Fibroblast of skin of abdomen (primary cell): ENCODE measurements around the gene CAPN11.
"Not testable (repeated sequence)": the region's sequence is repeated elsewhere in the genome, so short reads cannot be mapped to it uniquely, and the experiment has no call there.

Experiments
- DNase-seq: peaks from one replicate; pipeline ENCODE4 v3.0.0-alpha.2; 2013

The CAPN11 gene

DNA sequence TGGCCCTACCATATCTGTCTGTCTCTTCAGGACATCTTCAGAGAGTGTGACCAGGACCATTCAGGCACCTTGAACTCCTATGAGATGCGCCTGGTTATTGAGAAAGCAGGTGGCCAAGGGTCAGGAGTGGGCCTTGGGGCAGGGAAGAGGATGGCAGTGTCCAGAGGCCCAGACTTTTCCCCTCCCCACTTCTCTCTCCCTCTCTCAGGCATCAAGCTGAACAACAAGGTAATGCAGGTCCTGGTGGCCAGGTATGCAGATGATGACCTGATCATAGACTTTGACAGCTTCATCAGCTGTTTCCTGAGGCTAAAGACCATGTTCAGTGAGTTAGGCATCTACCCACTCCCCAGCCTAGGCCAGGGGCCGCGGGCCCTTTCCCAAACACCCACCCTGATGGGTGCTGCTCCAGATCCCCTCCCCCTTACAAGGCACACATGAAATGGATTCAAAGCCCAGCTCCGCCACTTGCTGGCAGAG is 24.3 kb downstream of the CAPN11 start:
- DNase-seq, result no peak

DNA sequence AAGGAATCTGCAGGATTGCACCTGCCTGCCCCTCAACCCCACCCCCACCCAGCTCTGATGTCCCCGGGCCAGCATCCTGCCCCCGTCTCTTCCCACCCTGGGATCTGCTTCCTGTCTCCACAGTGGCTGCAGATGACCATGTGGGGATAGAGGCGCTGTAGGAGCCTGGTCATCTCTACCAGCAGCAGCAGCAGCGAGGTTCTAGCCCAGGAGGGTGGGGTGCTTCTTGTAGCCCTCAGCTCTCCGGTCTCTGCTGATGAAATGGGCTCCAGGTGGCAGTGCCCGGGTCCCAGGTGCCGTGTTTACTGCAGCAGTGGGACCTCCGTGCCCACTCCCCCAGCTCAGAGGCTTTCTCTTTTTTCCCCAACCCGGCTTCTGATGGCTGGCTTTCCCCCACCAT is 25.2 kb downstream of the CAPN11 start:
- no peak for DNase-seq

DNA sequence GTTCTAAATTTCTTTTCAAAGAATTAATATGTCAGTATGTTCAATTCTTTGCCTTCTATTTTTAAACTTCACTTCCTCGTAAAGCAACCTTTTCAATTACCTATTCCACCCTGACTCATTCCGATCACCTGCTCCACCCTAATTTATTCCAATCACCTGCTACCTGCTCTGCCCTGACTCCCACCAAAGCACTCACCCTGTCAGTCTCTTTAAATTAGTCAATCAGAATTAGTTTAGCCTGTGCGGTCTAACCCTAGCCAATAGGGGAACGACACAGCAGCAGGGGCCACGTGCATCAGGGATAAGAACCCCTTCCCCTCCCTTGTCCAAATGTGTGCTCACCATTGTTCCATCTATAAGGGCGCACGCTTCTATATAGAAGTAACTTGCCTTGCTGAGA is 26.7 kb downstream of the CAPN11 start:
- not testable (repeated sequence) for DNase-seq

GRCh38 chr6:44185953-44186634 is 27.5 kb downstream of the CAPN11 start:
- no peak for DNase-seq

- no peak for DNase-seq
Observed at GRCh38 chr6:44186635-44187025, 28.0 kb downstream of the CAPN11 start.

- DNase-seq, result no peak
Observed at GRCh38 chr6:44188819-44189218, 30.2 kb downstream of the CAPN11 start.

DNA sequence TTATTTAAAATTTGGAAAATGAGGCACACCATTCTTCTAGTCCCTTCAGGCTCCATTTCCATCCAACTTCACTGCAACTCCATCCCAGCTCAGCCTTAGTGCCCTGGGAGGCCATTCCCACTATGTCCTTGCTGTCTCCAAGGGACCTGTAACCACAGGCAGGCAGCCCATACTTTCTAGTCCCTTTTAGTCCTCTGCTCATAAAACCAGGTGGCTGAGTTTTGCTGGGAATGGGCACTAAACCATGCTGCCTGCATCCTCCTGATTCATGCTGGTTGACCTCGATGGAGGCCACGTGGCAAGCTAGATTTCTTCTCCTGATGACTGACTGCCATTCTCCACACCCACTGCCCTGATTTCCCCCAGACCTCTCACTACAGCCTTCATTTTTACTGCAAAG is 30.6 kb downstream of the CAPN11 start:
- DNase-seq, result no peak

- DNase-seq, result no peak
Observed at GRCh38 chr6:44190715-44191114, 32.1 kb downstream of the CAPN11 start.

DNA sequence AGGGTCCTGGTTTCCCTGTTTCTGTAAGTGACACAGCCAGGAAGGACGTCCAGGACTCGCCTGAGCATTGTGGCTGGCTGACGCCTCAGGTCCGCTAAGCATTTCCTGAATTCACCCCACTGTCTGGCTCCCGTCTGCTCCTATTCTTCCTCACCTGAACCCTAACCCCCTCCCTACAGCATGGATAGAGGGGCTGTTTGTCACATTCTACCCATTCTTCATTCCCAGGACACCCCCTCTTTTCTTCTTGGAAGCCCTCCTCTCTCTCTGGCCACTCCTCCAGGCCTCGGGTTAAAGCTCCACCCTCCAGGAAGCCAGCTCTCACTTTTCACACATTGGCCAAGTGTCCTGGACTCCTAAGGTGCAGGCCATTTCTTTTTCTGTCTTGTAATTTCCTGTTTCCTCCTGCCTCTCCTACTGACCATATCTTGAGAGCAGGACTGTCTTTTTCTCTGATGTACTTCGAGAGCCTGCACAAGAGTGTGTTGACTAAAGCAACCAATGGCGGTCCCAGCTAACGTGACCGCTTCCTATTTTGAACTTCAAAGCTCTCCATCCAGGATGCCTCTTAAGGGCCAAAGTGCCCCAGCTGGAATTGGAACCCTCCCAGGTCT is 33.9 kb downstream of the CAPN11 start:
- no peak for DNase-seq

- DNase-seq, result no peak
Observed at GRCh38 chr6:44193307-44193910, 34.8 kb downstream of the CAPN11 start.

DNA sequence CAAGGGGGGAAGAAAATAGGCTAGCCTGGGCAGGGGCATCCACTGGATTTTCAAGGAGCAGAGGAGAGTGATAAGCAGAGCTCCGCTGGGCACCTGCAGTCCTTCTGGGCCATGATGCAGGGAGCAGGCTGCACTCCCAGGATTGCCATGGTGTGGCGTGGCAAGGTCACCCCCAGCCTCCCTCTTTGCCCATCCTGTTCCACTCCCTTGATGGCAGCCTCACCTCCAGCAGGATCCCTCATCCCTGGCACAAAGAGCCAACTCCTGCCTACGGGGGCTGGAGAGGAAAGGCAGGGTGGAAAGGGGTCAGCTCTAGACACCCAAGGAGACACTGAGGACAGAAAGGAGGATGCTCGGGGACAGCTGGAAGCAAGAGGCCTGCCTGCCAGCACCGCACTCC is 35.7 kb downstream of the CAPN11 start:
- DNase-seq, result no peak

DNA sequence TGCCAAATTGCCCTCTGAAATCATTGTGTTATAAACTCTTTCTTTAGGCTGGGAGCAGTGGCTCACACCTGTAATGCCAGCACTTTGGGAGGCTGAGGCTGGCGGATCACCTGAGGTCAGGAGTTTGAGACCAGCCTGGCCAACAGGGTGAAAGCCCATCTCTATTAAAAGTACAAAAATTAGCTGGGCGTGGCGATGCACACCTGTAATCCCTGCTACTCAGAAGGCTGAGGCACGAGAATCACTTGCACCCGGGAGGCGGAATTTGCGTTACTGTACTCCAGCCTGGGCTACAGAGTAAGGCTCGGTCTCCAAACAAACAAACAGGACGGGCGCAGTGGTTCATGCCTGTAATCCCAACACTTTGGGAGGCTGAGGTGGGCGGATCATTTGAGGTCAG is 37.7 kb downstream of the CAPN11 start:
- DNase-seq, result not testable (repeated sequence)

DNA sequence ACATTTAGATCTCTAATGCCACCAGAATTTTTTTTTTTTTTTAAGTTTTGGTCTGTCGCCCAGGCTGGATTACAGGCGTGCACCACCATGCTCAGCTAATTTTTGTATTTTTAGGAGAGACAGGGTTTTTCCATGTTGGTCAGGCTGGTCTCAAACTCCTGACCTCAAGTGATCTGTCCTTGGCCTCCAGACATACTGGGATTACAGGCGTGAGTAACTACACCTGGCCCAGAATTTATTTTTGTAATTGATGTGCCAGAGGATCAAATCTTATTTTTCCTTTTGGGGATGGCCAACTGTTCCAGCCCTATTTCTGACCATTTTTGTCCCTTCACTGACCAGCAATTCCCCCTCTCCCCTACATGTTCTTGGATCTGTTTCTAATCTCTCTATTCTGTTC is 40.1 kb downstream of the CAPN11 start:
- no peak for DNase-seq

- DNase-seq, result no peak
Observed at GRCh38 chr6:44199883-44200282, 41.3 kb downstream of the CAPN11 start.

GRCh38 chr6:44201200-44201599 is 42.6 kb downstream of the CAPN11 start:
- no peak for DNase-seq

- no peak for DNase-seq
Observed at GRCh38 chr6:44201638-44202303, 43.2 kb downstream of the CAPN11 start.

- no peak for DNase-seq
Observed at GRCh38 chr6:44202332-44202971, 43.8 kb downstream of the CAPN11 start.

- DNase-seq, result no peak
Observed at GRCh38 chr6:44202972-44203750, 44.5 kb downstream of the CAPN11 start.

- no peak for DNase-seq
Observed at GRCh38 chr6:44203955-44204354, 45.3 kb downstream of the CAPN11 start.

DNA sequence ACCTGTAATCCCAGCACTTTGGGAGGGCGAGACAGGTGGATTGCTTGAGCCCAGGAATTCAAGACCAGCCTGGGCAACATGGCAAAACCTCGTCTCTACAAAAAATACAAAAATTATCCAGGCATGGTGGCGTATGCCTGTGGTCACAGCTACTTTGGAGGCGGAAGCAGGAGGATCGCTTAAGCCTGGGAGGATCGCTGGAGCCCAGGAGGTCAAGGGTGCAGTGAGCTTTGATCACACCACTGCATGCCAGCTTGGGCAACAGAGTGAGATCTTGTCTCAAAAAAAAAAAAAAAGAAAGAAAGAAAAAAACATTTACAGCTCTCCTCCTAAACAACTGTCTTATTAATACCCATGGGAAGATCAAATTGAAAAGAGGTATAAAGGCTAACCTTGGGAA is 49.3 kb downstream of the CAPN11 start:
- DNase-seq, result no peak

- DNase-seq, result no peak
Observed at GRCh38 chr6:44211284-44211683, 52.7 kb downstream of the CAPN11 start.

GRCh38 chr6:44214307-44214706 is 55.7 kb downstream of the CAPN11 start:
- DNase-seq, result no peak
